DND-41 (cell line): ENCODE results near the gene KHDRBS2.
A peak's percentile ranks its signal among the peaks of the same experiment; 100 is the strongest.

Source experiments
- ATAC-seq: fragments of 200-7000 bp; cut with Tn5 transposase; 3 replicates; pipeline ENCODE4 v1.9.1; 2021; ENCODE audit warnings: low read depth; ENCODE audit not compliant: insufficient read depth
- DNase-seq: peaks from one replicate; pipeline ENCODE4 v3.0.0-alpha.2; 2020
- H2AFZ ChIP-seq: 2 replicates; pipeline ENCODE4 v1.6.0; 2012; ENCODE audit warnings: low read depth, low read length
- H3K27ac ChIP-seq: 2 replicates; pipeline ENCODE4 v1.5.1; 2012; ENCODE audit warnings: low read length, inconsistent platforms
- H3K27me3 ChIP-seq: fragments of 200-600 bp; sonication (generic); 2 replicates; pipeline ENCODE4 v1.6.0; 2012; ENCODE audit warnings: low read length, mild to moderate bottlenecking, inconsistent platforms; ENCODE audit not compliant: insufficient read depth, poor library complexity
- H3K36me3 ChIP-seq: 2 replicates; pipeline ENCODE4 v1.5.1; 2012; ENCODE audit warnings: low read length, inconsistent platforms; ENCODE audit not compliant: insufficient read depth
- H3K4me1 ChIP-seq: 2 replicates; pipeline ENCODE4 v1.5.1; 2012; ENCODE audit warnings: mild to moderate bottlenecking, low read length; ENCODE audit not compliant: insufficient read depth
- H3K4me2 ChIP-seq: 2 replicates; pipeline ENCODE4 v1.6.0; 2012; ENCODE audit warnings: mild to moderate bottlenecking, moderate library complexity, low read length, inconsistent platforms; ENCODE audit not compliant: insufficient read depth
- H3K4me3 ChIP-seq, 2 experiments: fragments of 200-600 bp in 1 of 2; shearing (Covaris generic) in 1 of 2; 2 replicates each; pipeline ENCODE4 v1.5.1; 2012 to 2016; ENCODE audit warnings: inconsistent platforms in 2 of 2, low read length in 2 of 2, mild to moderate bottlenecking in 2 of 2, low read depth in 1 of 2, moderate library complexity in 1 of 2
- H3K79me2 ChIP-seq: 2 replicates; pipeline ENCODE4 v1.6.0; 2012; ENCODE audit warnings: low read length, inconsistent platforms; ENCODE audit not compliant: insufficient read depth
- H3K9ac ChIP-seq: 2 replicates; pipeline ENCODE4 v1.6.0; 2012; ENCODE audit warnings: low read depth, mild to moderate bottlenecking, inconsistent platforms, low read length, moderate library complexity
- H3K9me3 ChIP-seq: 2 replicates; pipeline ENCODE4 v1.5.1; 2012; ENCODE audit warnings: low read length, moderate library complexity, mild to moderate bottlenecking, inconsistent platforms; ENCODE audit not compliant: insufficient read depth, severe bottlenecking
- H4K20me1 ChIP-seq: 2 replicates; pipeline ENCODE4 v1.6.0; 2012; ENCODE audit warnings: low read length; ENCODE audit not compliant: insufficient read depth
- CTCF ChIP-seq: IDR thresholded peaks from 2 replicates; pipeline ENCODE4 v1.5.1; 2012; ENCODE audit warnings: borderline replicate concordance, low read length, moderate library complexity, mild to moderate bottlenecking; ENCODE audit not compliant: poor library complexity, severe bottlenecking; ENCODE audit errors: extremely low read depth
- EZH2 ChIP-seq: IDR thresholded peaks from 3 replicates; pipeline ENCODE4 v1.6.1; 2012; ENCODE audit warnings: borderline replicate concordance, low read depth, mild to moderate bottlenecking, moderate library complexity, low read length, inconsistent platforms; ENCODE audit not compliant: severe bottlenecking

Gene KHDRBS2

GRCh38 chr6:62283796-62284411 is 2.1 kb downstream of the KHDRBS2 start:
- Histone ChIP-seq H3K4me2 (no peak overlapping the region), H3K4me1 (no peaks in the 10 kb centered on the region), H3K36me3 (no peaks in the 10 kb centered on the region), H3K27ac (no peak overlapping the region), H3K27me3 (no peaks in the 10 kb centered on the region), H3K79me2 (no peaks in the 10 kb centered on the region), H4K20me1 (no peaks in the 10 kb centered on the region), H3K9ac (no peak overlapping the region), H3K9me3 (peaks cover 5% of the 10 kb centered on the region), H3K4me3 (no peak overlapping the region), H2AFZ (no peak overlapping the region)
- no peak for ATAC-seq
- TF ChIP-seq CTCF, result peak; percentile 52
- TF ChIP-seq EZH2, result no peak
- DNase-seq, result no peak

- Histone ChIP-seq H4K20me1 (no peaks in the 10 kb centered on the region), H3K9ac (no peak overlapping the region), H3K27ac (no peak overlapping the region), H3K9me3 (peaks cover 5% of the 10 kb centered on the region), H3K4me3 (no peak overlapping the region), H3K36me3 (no peaks in the 10 kb centered on the region), H3K27me3 (no peaks in the 10 kb centered on the region), H2AFZ (no peak overlapping the region), H3K79me2 (no peaks in the 10 kb centered on the region), H3K4me2 (no peak overlapping the region), H3K4me1 (no peaks in the 10 kb centered on the region)
- ATAC-seq (no peak), DNase-seq (no peak)
- TF ChIP-seq EZH2 (no peak), CTCF (no peak)
These were observed 2.7 kb downstream of the KHDRBS2 start for GRCh38 chr6:62283365-62283764.

GRCh38 chr6:62280099-62280498 is 5.9 kb downstream of the KHDRBS2 start:
- DNase-seq, result no peak
- Histone ChIP-seq H3K27me3 (no peaks in the 10 kb centered on the region), H3K9me3 (no peaks in the 10 kb centered on the region), H2AFZ (no peak overlapping the region), H3K4me3 (no peak overlapping the region), H3K27ac (no peak overlapping the region), H3K36me3 (no peaks in the 10 kb centered on the region), H4K20me1 (no peaks in the 10 kb centered on the region), H3K79me2 (no peaks in the 10 kb centered on the region), H3K9ac (no peak overlapping the region), H3K4me2 (no peak overlapping the region), H3K4me1 (no peaks in the 10 kb centered on the region)
- TF ChIP-seq EZH2 (no peak), CTCF (no peak)
- no peak for ATAC-seq
